ENCODE measurements around the gene HBA1. TPM values are rescaled to one million over a fixed set of nuclear protein-coding genes. Genes with fewer than 3 reads are reported as not detected.

Gene HBA1
- total and polyA plus RNA-seq, 9 of the 15 experiments (the other 6 are each of a cell fraction or from before 2014, with no cell fraction given): 128 to 2,388 (median 380) TPM

DNA sequence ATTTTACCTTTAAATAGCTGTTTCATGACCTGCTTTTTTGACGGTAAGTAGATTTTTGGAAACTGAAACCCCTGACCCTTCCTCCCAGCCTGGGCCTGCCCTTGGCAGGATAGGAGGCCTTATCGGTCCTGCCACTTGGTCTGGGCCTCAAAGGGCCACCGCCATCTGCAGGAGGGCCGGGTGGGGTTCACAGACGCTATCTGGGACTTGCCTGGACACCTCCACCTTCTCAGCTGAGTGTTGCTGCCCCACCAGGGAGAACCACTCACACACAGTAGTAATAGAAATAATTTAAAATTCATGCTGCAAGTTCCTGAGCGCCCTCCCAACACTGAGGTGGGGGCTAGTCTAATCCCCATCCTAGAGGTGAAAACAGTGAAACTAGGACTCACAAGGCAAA is 33.4 kb upstream of the HBA1 start (continued):
- TF ChIP-seq NCOA4 (IDR thresholded peaks at IDR 0.05; ENCODE audit: partially characterized antibody) (no peak), NCOA2 (IDR thresholded peaks at IDR 0.05; ENCODE audit: partially characterized antibody in 2 of 2) (no peak), GATAD2B (IDR thresholded peaks at IDR 0.05; ENCODE audit: borderline replicate concordance) (peak; percentile 87), BACH1 (tag; IDR thresholded peaks at IDR 0.05) (no peak), PHF8 (IDR thresholded peaks at IDR 0.05; ENCODE audit: borderline replicate concordance, low read length) (no peak), ZNF408 (CRISPR knock-in tag; IDR thresholded peaks at IDR 0.05; ENCODE audit: low read depth) (no peak), SMAD4 (CRISPR knock-in tag; conservative IDR thresholded peaks at IDR 0.05) (peak; percentile 85), NBN (IDR thresholded peaks at IDR 0.05; ENCODE audit: low read depth) (no peak), NFE2L1 (tag; IDR thresholded peaks at IDR 0.05; ENCODE audit: borderline replicate concordance, low read depth) (no peak)
- TF ChIP-seq, protein P1, sequence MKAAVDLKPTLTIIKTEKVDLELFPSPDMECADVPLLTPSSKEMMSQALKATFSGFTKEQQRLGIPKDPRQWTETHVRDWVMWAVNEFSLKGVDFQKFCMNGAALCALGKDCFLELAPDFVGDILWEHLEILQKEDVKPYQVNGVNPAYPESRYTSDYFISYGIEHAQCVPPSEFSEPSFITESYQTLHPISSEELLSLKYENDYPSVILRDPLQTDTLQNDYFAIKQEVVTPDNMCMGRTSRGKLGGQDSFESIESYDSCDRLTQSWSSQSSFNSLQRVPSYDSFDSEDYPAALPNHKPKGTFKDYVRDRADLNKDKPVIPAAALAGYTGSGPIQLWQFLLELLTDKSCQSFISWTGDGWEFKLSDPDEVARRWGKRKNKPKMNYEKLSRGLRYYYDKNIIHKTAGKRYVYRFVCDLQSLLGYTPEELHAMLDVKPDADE (conservative IDR thresholded peaks at IDR 0.05; ENCODE audit: control insufficient read depth, low read depth, low read length): peak; percentile 70; the same call in 1 of the 2 replicates
- TF ChIP-seq, protein P2, sequence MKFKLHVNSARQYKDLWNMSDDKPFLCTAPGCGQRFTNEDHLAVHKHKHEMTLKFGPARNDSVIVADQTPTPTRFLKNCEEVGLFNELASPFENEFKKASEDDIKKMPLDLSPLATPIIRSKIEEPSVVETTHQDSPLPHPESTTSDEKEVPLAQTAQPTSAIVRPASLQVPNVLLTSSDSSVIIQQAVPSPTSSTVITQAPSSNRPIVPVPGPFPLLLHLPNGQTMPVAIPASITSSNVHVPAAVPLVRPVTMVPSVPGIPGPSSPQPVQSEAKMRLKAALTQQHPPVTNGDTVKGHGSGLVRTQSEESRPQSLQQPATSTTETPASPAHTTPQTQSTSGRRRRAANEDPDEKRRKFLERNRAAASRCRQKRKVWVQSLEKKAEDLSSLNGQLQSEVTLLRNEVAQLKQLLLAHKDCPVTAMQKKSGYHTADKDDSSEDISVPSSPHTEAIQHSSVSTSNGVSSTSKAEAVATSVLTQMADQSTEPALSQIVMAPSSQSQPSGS (CRISPR knock-in tag; IDR thresholded peaks at IDR 0.05): no peak
- TF ChIP-seq, protein P3, sequence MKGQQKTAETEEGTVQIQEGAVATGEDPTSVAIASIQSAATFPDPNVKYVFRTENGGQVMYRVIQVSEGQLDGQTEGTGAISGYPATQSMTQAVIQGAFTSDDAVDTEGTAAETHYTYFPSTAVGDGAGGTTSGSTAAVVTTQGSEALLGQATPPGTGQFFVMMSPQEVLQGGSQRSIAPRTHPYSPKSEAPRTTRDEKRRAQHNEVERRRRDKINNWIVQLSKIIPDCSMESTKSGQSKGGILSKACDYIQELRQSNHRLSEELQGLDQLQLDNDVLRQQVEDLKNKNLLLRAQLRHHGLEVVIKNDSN (CRISPR knock-in tag; IDR thresholded peaks at IDR 0.05): no peak
- TF ChIP-seq, protein P4, sequence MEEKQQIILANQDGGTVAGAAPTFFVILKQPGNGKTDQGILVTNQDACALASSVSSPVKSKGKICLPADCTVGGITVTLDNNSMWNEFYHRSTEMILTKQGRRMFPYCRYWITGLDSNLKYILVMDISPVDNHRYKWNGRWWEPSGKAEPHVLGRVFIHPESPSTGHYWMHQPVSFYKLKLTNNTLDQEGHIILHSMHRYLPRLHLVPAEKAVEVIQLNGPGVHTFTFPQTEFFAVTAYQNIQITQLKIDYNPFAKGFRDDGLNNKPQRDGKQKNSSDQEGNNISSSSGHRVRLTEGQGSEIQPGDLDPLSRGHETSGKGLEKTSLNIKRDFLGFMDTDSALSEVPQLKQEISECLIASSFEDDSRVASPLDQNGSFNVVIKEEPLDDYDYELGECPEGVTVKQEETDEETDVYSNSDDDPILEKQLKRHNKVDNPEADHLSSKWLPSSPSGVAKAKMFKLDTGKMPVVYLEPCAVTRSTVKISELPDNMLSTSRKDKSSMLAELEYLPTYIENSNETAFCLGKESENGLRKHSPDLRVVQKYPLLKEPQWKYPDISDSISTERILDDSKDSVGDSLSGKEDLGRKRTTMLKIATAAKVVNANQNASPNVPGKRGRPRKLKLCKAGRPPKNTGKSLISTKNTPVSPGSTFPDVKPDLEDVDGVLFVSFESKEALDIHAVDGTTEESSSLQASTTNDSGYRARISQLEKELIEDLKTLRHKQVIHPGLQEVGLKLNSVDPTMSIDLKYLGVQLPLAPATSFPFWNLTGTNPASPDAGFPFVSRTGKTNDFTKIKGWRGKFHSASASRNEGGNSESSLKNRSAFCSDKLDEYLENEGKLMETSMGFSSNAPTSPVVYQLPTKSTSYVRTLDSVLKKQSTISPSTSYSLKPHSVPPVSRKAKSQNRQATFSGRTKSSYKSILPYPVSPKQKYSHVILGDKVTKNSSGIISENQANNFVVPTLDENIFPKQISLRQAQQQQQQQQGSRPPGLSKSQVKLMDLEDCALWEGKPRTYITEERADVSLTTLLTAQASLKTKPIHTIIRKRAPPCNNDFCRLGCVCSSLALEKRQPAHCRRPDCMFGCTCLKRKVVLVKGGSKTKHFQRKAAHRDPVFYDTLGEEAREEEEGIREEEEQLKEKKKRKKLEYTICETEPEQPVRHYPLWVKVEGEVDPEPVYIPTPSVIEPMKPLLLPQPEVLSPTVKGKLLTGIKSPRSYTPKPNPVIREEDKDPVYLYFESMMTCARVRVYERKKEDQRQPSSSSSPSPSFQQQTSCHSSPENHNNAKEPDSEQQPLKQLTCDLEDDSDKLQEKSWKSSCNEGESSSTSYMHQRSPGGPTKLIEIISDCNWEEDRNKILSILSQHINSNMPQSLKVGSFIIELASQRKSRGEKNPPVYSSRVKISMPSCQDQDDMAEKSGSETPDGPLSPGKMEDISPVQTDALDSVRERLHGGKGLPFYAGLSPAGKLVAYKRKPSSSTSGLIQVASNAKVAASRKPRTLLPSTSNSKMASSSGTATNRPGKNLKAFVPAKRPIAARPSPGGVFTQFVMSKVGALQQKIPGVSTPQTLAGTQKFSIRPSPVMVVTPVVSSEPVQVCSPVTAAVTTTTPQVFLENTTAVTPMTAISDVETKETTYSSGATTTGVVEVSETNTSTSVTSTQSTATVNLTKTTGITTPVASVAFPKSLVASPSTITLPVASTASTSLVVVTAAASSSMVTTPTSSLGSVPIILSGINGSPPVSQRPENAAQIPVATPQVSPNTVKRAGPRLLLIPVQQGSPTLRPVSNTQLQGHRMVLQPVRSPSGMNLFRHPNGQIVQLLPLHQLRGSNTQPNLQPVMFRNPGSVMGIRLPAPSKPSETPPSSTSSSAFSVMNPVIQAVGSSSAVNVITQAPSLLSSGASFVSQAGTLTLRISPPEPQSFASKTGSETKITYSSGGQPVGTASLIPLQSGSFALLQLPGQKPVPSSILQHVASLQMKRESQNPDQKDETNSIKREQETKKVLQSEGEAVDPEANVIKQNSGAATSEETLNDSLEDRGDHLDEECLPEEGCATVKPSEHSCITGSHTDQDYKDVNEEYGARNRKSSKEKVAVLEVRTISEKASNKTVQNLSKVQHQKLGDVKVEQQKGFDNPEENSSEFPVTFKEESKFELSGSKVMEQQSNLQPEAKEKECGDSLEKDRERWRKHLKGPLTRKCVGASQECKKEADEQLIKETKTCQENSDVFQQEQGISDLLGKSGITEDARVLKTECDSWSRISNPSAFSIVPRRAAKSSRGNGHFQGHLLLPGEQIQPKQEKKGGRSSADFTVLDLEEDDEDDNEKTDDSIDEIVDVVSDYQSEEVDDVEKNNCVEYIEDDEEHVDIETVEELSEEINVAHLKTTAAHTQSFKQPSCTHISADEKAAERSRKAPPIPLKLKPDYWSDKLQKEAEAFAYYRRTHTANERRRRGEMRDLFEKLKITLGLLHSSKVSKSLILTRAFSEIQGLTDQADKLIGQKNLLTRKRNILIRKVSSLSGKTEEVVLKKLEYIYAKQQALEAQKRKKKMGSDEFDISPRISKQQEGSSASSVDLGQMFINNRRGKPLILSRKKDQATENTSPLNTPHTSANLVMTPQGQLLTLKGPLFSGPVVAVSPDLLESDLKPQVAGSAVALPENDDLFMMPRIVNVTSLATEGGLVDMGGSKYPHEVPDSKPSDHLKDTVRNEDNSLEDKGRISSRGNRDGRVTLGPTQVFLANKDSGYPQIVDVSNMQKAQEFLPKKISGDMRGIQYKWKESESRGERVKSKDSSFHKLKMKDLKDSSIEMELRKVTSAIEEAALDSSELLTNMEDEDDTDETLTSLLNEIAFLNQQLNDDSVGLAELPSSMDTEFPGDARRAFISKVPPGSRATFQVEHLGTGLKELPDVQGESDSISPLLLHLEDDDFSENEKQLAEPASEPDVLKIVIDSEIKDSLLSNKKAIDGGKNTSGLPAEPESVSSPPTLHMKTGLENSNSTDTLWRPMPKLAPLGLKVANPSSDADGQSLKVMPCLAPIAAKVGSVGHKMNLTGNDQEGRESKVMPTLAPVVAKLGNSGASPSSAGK (IDR thresholded peaks at IDR 0.05): no peak
